Spleen (tissue), 7 donors: ENCODE results near the gene WDR41.

ENCODE experiments used
- POLR2A ChIP-seq, 3 donors: fragments of 450-650 bp; IDR thresholded peaks; one replicate each; pipeline ENCODE4 v1.5.1; 2017; ENCODE audit warnings: antibody characterized with exemption in 3 of 3, mild to moderate bottlenecking in 1 of 3
- POLR2AphosphoS5 ChIP-seq, 3 donors: sonication (generic); formaldehyde crosslinking; IDR thresholded peaks; one replicate each; pipeline ENCODE4 v1.5.1; 2017; ENCODE audit warnings: antibody characterized with exemption in 3 of 3
- TF ChIP-seq, protein P1 (sequence below), 11 experiments: fragments of 200-600 bp in 7 of 11; fragments of 450-650 bp in 4 of 11; sonication (generic) in 4 of 11; IDR thresholded peaks in 8 of 11; conservative IDR thresholded peaks in 3 of 11; 1 replicate in 7 of 11; 2 replicates in 4 of 11; pipeline versions ENCODE4 v1.4.0 to v1.8.0; 2016 to 2021; ENCODE audit warnings: antibody characterized with exemption in 11 of 11, inconsistent platforms in 4 of 11, mild to moderate bottlenecking in 1 of 11
- donor health status: DM: no; HTN: no; CAD: no; lungs with moderate emphysema.
- donor health status: DM: no; HTN: no; CAD: no.
- donor health status: DM: no; HTN: no; CAD: no.

DNA sequence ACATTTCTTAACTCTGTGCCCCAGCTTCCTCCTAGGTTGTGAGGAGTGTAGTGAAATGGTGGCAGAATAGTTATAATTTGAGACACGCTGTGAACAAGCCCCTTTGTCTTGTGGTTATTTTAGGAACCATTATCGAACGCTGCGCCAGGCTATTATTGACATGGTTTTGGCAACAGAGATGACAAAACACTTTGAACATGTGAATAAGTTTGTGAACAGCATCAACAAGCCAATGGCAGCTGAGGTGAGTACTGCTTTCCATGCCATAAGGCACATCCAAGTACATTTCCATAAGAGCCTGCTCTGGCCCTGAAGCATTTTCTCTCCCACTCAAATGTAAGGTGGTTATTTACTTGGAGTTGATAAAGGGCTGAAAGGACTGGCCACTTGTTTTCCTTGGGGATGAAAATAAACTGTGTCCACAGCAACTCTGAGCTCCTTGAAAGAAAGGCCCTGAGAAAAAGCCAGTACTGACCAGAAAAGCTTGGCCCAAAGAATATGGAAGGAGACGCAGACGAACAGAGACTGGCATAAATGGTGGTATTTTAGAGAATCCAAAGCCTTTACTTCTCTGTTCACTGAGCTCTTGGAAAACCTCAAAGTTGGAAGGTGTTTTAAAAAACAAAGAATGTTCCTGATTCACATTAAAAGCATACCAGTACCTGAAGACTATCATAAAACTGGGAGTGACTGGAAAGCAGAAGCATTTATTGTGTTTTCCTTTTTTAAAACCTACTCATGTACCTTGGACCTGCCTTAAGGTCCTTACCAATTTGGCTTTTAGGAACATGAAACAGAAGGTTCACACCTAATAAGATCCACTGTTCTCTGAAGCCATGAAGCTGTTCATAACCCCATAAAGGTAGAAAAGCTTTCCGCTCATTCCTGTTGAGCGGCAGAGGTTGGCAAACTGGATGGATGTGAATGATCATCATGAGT, 72.2 kb downstream of the WDR41 start:
- no peak for TF ChIP-seq POLR2A (IDR thresholded peaks at IDR 0.05)
- TF ChIP-seq, protein P1, sequence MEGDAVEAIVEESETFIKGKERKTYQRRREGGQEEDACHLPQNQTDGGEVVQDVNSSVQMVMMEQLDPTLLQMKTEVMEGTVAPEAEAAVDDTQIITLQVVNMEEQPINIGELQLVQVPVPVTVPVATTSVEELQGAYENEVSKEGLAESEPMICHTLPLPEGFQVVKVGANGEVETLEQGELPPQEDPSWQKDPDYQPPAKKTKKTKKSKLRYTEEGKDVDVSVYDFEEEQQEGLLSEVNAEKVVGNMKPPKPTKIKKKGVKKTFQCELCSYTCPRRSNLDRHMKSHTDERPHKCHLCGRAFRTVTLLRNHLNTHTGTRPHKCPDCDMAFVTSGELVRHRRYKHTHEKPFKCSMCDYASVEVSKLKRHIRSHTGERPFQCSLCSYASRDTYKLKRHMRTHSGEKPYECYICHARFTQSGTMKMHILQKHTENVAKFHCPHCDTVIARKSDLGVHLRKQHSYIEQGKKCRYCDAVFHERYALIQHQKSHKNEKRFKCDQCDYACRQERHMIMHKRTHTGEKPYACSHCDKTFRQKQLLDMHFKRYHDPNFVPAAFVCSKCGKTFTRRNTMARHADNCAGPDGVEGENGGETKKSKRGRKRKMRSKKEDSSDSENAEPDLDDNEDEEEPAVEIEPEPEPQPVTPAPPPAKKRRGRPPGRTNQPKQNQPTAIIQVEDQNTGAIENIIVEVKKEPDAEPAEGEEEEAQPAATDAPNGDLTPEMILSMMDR (IDR thresholded peaks at IDR 0.05 in 8 of 11, conservative IDR thresholded peaks at IDR 0.05 in 3 of 11): no peak
- TF ChIP-seq POLR2AphosphoS5 (IDR thresholded peaks at IDR 0.05): no peak
